SJSA1 (cell line): ENCODE results near the gene RIF1. TPM values are rescaled to one million over a fixed set of nuclear protein-coding genes. Genes with fewer than 3 reads are reported as not detected.

Experiments
- DNase-seq, 2 experiments: peaks; one replicate each; pipeline ENCODE4 v3.0.0-alpha.2; 2015 to 2020; ENCODE audit warnings: low spot score in 2 of 2, low read depth in 1 of 2
- H3K27ac ChIP-seq: fragments of 250-450 bp; sonication (Bioruptor Pico); 2 replicates; pipeline ENCODE4 v1.5.1; 2020; ENCODE audit warnings: mild to moderate bottlenecking, moderate library complexity
- H3K27me3 ChIP-seq: fragments of 250-450 bp; sonication (Bioruptor Pico); replicated peaks from 2 replicates; pipeline ENCODE4 v1.5.1; 2020; ENCODE audit warnings: mild to moderate bottlenecking, moderate library complexity
- H3K36me3 ChIP-seq: fragments of 250-450 bp; sonication (Bioruptor Pico); 2 replicates; pipeline ENCODE4 v1.5.1; 2020; ENCODE audit warnings: mild to moderate bottlenecking
- H3K4me1 ChIP-seq: fragments of 250-450 bp; sonication (Bioruptor Pico); replicated peaks from 2 replicates; pipeline ENCODE4 v1.6.1; 2021; ENCODE audit warnings: mild to moderate bottlenecking
- H3K4me3 ChIP-seq: fragments of 250-450 bp; sonication (Bioruptor Pico); 2 replicates; pipeline ENCODE4 v1.5.1; 2020; ENCODE audit warnings: mild to moderate bottlenecking
- H3K9me3 ChIP-seq: fragments of 250-450 bp; sonication (Bioruptor Pico); replicated peaks from 2 replicates; pipeline ENCODE4 v1.5.1; 2020; ENCODE audit warnings: mild to moderate bottlenecking
- total RNA-seq: library from RNA; depleted of rRNA; stranded (reverse); fragments of >200 nt; shearing (Covaris generic); gene quantifications from 2 replicates; pipeline ENCODE4 v1.2.3, GENCODE V29; 2014; rRNA removed

The RIF1 gene, protein sequence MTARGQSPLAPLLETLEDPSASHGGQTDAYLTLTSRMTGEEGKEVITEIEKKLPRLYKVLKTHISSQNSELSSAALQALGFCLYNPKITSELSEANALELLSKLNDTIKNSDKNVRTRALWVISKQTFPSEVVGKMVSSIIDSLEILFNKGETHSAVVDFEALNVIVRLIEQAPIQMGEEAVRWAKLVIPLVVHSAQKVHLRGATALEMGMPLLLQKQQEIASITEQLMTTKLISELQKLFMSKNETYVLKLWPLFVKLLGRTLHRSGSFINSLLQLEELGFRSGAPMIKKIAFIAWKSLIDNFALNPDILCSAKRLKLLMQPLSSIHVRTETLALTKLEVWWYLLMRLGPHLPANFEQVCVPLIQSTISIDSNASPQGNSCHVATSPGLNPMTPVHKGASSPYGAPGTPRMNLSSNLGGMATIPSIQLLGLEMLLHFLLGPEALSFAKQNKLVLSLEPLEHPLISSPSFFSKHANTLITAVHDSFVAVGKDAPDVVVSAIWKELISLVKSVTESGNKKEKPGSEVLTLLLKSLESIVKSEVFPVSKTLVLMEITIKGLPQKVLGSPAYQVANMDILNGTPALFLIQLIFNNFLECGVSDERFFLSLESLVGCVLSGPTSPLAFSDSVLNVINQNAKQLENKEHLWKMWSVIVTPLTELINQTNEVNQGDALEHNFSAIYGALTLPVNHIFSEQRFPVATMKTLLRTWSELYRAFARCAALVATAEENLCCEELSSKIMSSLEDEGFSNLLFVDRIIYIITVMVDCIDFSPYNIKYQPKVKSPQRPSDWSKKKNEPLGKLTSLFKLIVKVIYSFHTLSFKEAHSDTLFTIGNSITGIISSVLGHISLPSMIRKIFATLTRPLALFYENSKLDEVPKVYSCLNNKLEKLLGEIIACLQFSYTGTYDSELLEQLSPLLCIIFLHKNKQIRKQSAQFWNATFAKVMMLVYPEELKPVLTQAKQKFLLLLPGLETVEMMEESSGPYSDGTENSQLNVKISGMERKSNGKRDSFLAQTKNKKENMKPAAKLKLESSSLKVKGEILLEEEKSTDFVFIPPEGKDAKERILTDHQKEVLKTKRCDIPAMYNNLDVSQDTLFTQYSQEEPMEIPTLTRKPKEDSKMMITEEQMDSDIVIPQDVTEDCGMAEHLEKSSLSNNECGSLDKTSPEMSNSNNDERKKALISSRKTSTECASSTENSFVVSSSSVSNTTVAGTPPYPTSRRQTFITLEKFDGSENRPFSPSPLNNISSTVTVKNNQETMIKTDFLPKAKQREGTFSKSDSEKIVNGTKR (N-terminal part only)
- total RNA-seq: 48.1 and 52.4 TPM in 2 replicates

DNA sequence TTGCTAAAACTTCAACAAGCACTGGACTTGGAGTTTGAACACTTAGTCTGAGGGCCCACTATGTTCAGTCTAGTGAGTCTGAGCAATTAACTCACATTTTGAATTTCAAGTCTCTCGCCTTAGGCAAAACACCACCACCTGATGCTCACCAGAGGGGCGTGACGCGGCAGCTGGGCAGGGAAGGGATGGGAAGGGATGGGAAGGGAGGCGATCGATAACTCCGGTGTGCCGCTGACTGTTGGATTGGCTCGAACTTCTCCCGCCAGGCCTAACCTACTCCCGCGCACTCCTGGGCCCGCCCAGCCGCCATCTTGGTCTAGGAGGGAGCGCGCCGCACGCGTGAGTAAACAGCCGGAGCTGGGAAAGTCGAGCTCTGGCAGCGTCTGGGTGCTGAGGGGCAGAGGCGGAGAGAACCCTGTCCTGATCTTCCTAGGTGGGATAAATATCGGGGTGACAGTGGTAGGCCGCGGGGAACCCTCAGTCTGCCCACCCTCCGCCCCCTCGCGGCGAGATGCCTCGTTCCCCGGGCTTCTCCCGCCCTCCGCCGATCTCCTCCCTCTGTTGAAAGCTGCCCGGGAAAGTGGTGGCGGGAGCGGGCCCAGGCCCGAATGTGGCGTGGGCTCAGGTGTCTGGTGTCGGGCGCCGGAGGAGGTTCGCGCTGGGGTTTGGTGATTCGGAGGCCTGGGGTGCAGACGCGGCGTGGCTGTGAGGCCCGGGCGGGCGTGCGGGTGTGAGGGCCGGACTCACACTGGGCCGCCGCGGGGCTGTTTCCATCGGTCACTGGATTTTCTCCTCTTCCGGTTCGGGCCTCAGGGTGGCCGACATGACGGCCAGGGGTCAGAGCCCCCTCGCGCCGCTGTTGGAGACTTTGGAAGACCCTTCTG is at the start of gene RIF1:
Gene RIF1 (plus strand): TSS at position 302 of the 884 bp plus-strand sequence. CDS start 522 bp downstream, at position 824.
- peaks cover 44% of the 10 kb centered on the region for H3K36me3 ChIP-seq
- peaks cover 3% of the 10 kb centered on the region; the same call in 1 of the 2 replicates for H3K4me1 ChIP-seq
- H3K27ac ChIP-seq: peak within 1 kb of the TSS; percentile 91
- H3K4me3 ChIP-seq: peak within 1 kb of the TSS; percentile 78
- H3K9me3 ChIP-seq: no peaks in the 10 kb centered on the region; the same call in 1 of the 2 replicates
- no peaks in the 10 kb centered on the region for H3K27me3 ChIP-seq
- DNase-seq: peak; percentile 94 to 95

DNA sequence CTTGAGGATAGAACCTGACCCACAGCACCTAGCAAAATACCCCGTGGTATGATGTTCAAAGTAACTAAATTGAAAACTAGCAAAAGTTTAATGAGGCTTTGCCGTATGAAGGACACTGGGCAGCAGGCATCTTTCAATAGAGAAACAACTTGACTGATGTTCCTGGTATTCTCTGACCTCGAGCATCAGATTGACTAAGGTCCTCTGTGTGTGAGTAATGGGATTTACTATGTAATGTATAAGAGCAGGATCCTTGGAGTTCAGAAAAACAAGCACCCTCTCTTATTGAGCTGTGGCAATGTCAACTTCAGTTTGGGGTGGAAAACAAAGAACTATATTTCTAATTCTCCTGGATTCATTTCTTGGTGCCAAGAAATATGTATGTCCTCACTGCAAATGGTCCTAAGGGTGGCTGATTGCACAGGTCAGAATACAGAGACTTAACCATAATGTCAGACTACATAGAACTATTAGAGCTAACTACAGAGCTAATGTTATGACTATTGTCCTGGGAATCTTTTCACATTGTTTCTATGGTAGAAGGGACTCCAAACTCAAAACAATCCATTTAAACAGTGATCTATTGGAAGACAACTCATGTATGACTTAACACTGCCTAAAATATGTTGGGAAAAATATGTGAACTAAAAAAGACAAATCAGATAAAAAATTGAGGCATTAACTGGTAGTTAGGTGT is 47.9 kb upstream of the RIF1 start:
- Histone ChIP-seq H3K9me3 (no peaks in the 10 kb centered on the region), H3K27ac (no peak overlapping the region), H3K27me3 (no peaks in the 10 kb centered on the region), H3K4me1 (peaks cover 6% of the 10 kb centered on the region), H3K4me3 (no peak overlapping the region), H3K36me3 (no peaks in the 10 kb centered on the region)
- DNase-seq: no peak

- no peaks in the 10 kb centered on the region for H3K36me3 ChIP-seq
- no peaks in the 10 kb centered on the region for H3K9me3 ChIP-seq
- DNase-seq: no peak
- H3K27ac ChIP-seq: no peak overlapping the region
- H3K4me3 ChIP-seq: no peak overlapping the region
- H3K27me3 ChIP-seq: no peaks in the 10 kb centered on the region
- no peaks in the 10 kb centered on the region for H3K4me1 ChIP-seq
Measured at GRCh38 chr2:151363709-151364108, 46.0 kb upstream of the RIF1 start.

DNA sequence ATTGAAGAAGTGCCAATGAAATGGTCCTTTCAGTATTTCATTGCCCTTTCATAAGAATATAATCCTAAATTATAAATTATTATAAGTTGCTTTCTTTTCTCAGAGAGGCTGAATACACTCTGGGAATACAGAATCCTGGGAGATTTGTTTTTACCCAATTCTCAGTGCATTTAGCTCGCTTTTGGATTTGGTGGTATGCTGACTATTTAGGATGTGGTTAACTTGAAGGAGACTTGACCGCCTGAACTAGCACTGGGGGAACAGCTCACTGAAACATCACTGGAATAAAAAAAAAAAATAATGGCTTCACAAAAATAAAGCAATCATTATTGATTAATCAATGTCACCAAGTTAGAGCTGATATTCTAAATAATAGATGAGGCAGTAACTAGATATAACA is 42.1 kb upstream of the RIF1 start:
- Histone ChIP-seq H3K4me3 (no peak overlapping the region), H3K9me3 (no peaks in the 10 kb centered on the region)
- DNase-seq: no peak

DNA sequence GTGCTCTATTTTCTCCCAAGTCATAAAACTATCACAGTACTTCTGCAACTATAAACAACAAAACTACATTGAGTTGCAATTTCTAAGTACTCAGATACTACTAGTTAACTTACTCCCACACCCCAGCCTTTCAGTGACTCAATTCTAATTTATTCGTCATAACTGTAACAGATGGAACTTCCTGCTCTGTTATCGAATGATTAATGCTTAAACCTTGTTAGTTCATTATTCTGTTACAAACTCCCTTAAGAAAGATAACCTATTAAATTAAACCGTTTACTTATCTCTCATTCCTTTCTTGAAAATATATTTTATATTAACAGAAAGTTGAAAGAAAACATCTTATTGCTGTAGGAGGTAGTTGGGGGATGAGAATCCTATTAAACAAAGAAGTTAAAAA is 35.3 kb upstream of the RIF1 start:
- Histone ChIP-seq H3K36me3 (no peaks in the 10 kb centered on the region), H3K27ac (no peak overlapping the region), H3K4me3 (no peak overlapping the region), H3K4me1 (no peaks in the 10 kb centered on the region; the same call in 1 of the 2 replicates), H3K9me3 (no peaks in the 10 kb centered on the region), H3K27me3 (no peaks in the 10 kb centered on the region)
- DNase-seq: peak in 1 of 2 experiments; percentile 7

More for the DNA sequence above, 42.1 kb upstream of the RIF1 start:
- Histone ChIP-seq H3K36me3 (no peaks in the 10 kb centered on the region), H3K27me3 (no peaks in the 10 kb centered on the region), H3K27ac (no peak overlapping the region), H3K4me1 (no peaks in the 10 kb centered on the region)

DNA sequence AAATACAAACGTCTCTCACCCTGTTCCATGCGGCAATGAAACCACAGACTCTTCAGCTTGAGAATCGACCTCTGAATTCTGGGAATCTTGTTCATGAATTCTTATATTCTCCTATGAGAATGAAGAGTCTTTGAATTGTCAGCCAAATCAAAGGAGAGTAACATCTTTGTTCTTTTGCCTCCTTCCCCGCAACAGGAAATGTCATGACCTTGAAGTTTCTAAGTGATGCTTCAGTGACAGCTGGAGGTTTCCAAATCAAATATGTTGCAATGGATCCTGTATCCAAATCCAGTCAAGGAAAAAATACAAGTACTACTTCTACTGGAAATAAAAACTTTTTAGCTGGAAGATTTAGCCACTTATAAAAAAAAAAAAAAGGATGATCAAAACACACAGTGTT is 30.5 kb upstream of the RIF1 start:
- no peaks in the 10 kb centered on the region for H3K27me3 ChIP-seq
- no peak for DNase-seq
- H3K9me3 ChIP-seq: no peaks in the 10 kb centered on the region
- no peak overlapping the region for H3K27ac ChIP-seq
- H3K36me3 ChIP-seq: no peaks in the 10 kb centered on the region
- no peaks in the 10 kb centered on the region; the same call in 1 of the 2 replicates for H3K4me1 ChIP-seq
- no peak overlapping the region for H3K4me3 ChIP-seq

- H3K9me3 ChIP-seq: no peaks in the 10 kb centered on the region
- H3K4me3 ChIP-seq: no peak overlapping the region
- no peaks in the 10 kb centered on the region for H3K36me3 ChIP-seq
Measured at GRCh38 chr2:151380580-151381235, 29.0 kb upstream of the RIF1 start.

GRCh38 chr2:151381266-151381665 is 28.4 kb upstream of the RIF1 start:
- Histone ChIP-seq H3K36me3 (no peaks in the 10 kb centered on the region), H3K27ac (no peak overlapping the region), H3K9me3 (no peaks in the 10 kb centered on the region), H3K27me3 (no peaks in the 10 kb centered on the region), H3K4me1 (no peaks in the 10 kb centered on the region), H3K4me3 (no peak overlapping the region)
- no peak for DNase-seq

More at GRCh38 chr2:151380580-151381235, 29.0 kb upstream of the RIF1 start:
- no peaks in the 10 kb centered on the region for H3K4me1 ChIP-seq
- H3K27ac ChIP-seq: no peak overlapping the region
- H3K27me3 ChIP-seq: no peaks in the 10 kb centered on the region
- DNase-seq: no peak

- H3K27me3 ChIP-seq: no peaks in the 10 kb centered on the region
- no peaks in the 10 kb centered on the region for H3K4me1 ChIP-seq
- no peak overlapping the region for H3K27ac ChIP-seq
- H3K36me3 ChIP-seq: no peaks in the 10 kb centered on the region
- DNase-seq: no peak
- no peaks in the 10 kb centered on the region for H3K9me3 ChIP-seq
- no peak overlapping the region for H3K4me3 ChIP-seq
Measured at GRCh38 chr2:151388011-151388410, 21.7 kb upstream of the RIF1 start.

DNA sequence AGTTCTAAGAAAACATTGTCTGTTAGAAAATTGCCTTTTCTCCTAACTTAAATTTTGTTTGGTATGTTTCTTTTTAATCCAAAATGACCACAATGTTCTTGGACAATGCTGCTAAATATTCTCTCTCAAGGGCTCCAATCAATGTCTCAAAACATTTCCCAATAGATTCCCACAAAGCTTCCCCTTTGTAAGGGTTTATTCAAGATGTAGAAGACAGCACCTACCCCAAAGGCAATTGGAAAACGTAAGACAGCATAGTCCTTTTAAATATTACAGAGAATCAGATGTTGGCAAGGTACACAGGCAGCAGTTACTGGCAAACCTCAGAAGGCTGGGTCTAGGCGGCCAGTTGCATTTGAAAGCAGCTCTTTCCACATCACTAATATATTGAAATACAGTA is 18.3 kb upstream of the RIF1 start:
- no peaks in the 10 kb centered on the region for H3K27me3 ChIP-seq
- DNase-seq: no peak
- no peaks in the 10 kb centered on the region for H3K36me3 ChIP-seq
- no peaks in the 10 kb centered on the region for H3K9me3 ChIP-seq
- H3K4me1 ChIP-seq: no peaks in the 10 kb centered on the region
- H3K27ac ChIP-seq: no peak overlapping the region
- H3K4me3 ChIP-seq: no peak overlapping the region

- no peak overlapping the region for H3K4me3 ChIP-seq
- no peak overlapping the region for H3K27ac ChIP-seq
- no peaks in the 10 kb centered on the region for H3K4me1 ChIP-seq
- H3K9me3 ChIP-seq: no peaks in the 10 kb centered on the region
- no peaks in the 10 kb centered on the region for H3K36me3 ChIP-seq
- no peak for DNase-seq
- H3K27me3 ChIP-seq: no peaks in the 10 kb centered on the region
Measured at GRCh38 chr2:151394509-151394908, 15.2 kb upstream of the RIF1 start.
